Camera-type eye (tissue), 1 donor: ENCODE results near the gene ATF2. TPM values are rescaled to one million over a fixed set of nuclear protein-coding genes. Genes with fewer than 3 reads are reported as not detected.

Source experiments
- total RNA-seq: library from RNA; depleted of rRNA; stranded (reverse); fragments of >200 nt; gene quantifications from one replicate; pipeline ENCODE4 v1.2.3, GENCODE V29; 2014

The ATF2 gene, protein sequence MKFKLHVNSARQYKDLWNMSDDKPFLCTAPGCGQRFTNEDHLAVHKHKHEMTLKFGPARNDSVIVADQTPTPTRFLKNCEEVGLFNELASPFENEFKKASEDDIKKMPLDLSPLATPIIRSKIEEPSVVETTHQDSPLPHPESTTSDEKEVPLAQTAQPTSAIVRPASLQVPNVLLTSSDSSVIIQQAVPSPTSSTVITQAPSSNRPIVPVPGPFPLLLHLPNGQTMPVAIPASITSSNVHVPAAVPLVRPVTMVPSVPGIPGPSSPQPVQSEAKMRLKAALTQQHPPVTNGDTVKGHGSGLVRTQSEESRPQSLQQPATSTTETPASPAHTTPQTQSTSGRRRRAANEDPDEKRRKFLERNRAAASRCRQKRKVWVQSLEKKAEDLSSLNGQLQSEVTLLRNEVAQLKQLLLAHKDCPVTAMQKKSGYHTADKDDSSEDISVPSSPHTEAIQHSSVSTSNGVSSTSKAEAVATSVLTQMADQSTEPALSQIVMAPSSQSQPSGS
- total RNA-seq: 130 TPM

GRCh38 chr2:175167792-175168563 lies at the start of gene ATF2:
TSS of gene ATF2 (minus strand) at chr2:175168203. CDS start at chr2:175136443, 31,760 bp downstream.

GRCh38 chr2:175181104-175181876 lies 13.3 kb upstream of the ATF2 start, which contains the start of gene ATP5MC3:
TSS of gene ATP5MC3 (minus strand) at chr2:175181710. CDS start at chr2:175181393, 317 bp downstream.

Other genes starting within 250 kb of the ATF2 start
- 71.1 TPM for gene CHN1, start 162.8 kb downstream of the ATF2 start, total RNA-seq
- 61.6 TPM for gene ATP5MC3, start 13.5 kb upstream of the ATF2 start, total RNA-seq